ENCODE data around the gene MYOZ2.
"Not testable (repeated sequence)": the region's sequence is repeated elsewhere in the genome, so short reads cannot be mapped to it uniquely, and the experiment has no call there.

MYOZ2 gene

DNA sequence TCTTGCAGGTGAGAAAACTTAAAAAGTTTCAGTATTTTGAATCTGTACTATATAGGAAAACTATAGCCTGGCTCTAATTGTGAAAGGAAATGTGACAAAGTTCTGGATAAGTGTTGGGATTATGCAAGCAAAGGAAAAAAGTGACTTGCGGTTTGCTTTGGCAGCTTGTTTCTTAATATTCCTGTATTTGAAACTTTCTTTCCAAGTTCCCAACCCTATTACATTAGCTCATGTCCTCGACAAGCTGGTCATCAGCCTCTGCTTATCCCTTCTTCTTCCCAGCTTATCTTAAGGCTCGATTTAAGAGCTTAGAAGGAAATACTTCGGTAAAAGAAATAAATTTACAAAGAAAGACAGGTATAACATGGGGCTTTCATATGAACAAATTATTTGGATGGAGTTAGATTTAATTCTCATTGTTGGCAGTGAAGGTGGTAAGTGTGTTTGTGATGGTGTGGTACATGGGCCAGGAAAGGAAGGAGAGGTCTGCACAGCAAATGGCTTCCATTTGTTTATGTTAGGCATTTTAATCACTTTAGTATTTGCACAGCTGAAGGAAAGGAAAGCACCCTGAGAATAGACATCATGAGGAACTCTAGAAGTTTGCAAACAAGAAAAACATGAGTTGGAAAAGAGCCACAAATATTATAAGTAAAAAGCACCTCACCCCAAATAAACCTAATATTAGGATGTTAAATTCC, 5.1 kb upstream of the MYOZ2 start:
- H3K36me3 ChIP-seq (ENCODE audit: insufficient read depth, low read length): no peaks in the 10 kb centered on the region
- H3K27me3 ChIP-seq (ENCODE audit: control insufficient read depth, insufficient read depth, low read length): no peaks in the 10 kb centered on the region
- no peak overlapping the region for H3K9ac ChIP-seq (ENCODE audit: low read depth, low read length)
- peaks cover 32% of the 10 kb centered on the region for H3K4me1 ChIP-seq (ENCODE audit: control insufficient read depth, insufficient read depth, low read length)
- no peak overlapping the region for H3K4me2 ChIP-seq (ENCODE audit: low read length)
- H3K4me3 ChIP-seq (ENCODE audit: low read length): no peak overlapping the region
- no peaks in the 10 kb centered on the region for H3K9me3 ChIP-seq (replicated peaks; ENCODE audit: low read length)

GRCh38 chr4:119131164-119131563, 4.5 kb upstream of the MYOZ2 start:
- Histone ChIP-seq H3K4me1 (ENCODE audit: control insufficient read depth, insufficient read depth, low read length) (peaks cover 38% of the 10 kb centered on the region), H3K9me3 (replicated peaks; ENCODE audit: low read length) (no peaks in the 10 kb centered on the region), H3K9ac (ENCODE audit: low read depth, low read length) (no peak overlapping the region), H3K27me3 (ENCODE audit: control insufficient read depth, insufficient read depth, low read length) (no peaks in the 10 kb centered on the region), H3K4me3 (ENCODE audit: low read length) (no peak overlapping the region), H3K36me3 (ENCODE audit: insufficient read depth, low read length) (no peaks in the 10 kb centered on the region), H3K4me2 (ENCODE audit: low read length) (no peak overlapping the region)

DNA sequence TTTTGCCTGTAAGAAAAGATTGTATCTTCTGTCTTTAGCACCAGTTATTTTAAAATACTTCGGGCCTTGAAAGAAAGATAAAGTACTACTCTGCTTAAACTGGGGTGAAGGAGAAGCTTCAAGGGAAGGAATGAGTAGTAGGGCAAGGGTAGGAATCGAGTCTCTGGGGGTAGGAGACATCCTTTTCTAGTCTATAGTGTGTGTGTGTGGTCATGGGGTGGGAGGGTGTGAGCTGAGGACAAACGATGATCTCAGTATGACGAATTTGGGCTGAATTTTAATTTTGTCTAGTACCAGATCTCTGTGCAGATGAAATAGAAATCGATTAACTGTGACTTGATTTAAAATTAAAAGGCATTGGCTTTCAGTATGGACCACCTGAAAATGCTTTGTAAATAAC, 3.3 kb upstream of the MYOZ2 start:
- Histone ChIP-seq H3K9ac (ENCODE audit: low read depth, low read length) (no peak overlapping the region), H3K9me3 (replicated peaks; ENCODE audit: low read length) (no peaks in the 10 kb centered on the region), H3K4me3 (ENCODE audit: low read length) (no peak overlapping the region), H3K27me3 (ENCODE audit: control insufficient read depth, insufficient read depth, low read length) (no peaks in the 10 kb centered on the region), H3K4me1 (ENCODE audit: control insufficient read depth, insufficient read depth, low read length) (peaks cover 42% of the 10 kb centered on the region), H3K36me3 (ENCODE audit: insufficient read depth, low read length) (no peaks in the 10 kb centered on the region), H3K4me2 (ENCODE audit: low read length) (peak overlapping the region; percentile 35)

GRCh38 chr4:119136546-119136945, 914 bp downstream of the MYOZ2 start:
- Histone ChIP-seq H3K4me2 (ENCODE audit: low read length) (peak overlapping the region; percentile 31), H3K4me1 (ENCODE audit: control insufficient read depth, insufficient read depth, low read length) (peaks cover 62% of the 10 kb centered on the region), H3K36me3 (ENCODE audit: insufficient read depth, low read length) (no peaks in the 10 kb centered on the region), H3K9ac (ENCODE audit: low read depth, low read length) (peak overlapping the region; percentile 7), H3K9me3 (replicated peaks; ENCODE audit: low read length) (no peaks in the 10 kb centered on the region), H3K4me3 (ENCODE audit: low read length) (no peak overlapping the region), H3K27me3 (ENCODE audit: control insufficient read depth, insufficient read depth, low read length) (no peaks in the 10 kb centered on the region)

DNA sequence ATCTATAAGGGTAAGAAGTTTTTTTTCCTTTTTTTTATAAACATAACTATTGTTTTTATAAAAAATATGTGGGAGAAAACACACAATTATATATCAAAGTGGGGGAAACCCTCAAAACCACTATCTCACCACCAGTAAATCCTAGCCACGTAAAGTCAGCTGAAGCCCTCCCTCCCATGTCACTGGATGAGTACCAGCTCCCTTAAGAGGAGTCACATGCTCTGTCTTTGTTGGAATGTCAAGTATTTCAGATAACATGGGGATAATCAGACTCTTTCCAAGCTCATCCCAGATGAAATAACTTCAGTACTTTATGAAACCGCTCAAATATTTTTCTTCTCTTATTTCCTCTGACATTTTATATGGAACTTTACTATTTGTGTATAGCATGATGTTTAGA, 2.4 kb downstream of the MYOZ2 start:
- no peak overlapping the region for H3K4me2 ChIP-seq (ENCODE audit: low read length)

GRCh38 chr4:119139311-119139710, 3.7 kb downstream of the MYOZ2 start:
- H3K27me3 ChIP-seq (ENCODE audit: control insufficient read depth, insufficient read depth, low read length): no peaks in the 10 kb centered on the region
- H3K4me3 ChIP-seq (ENCODE audit: low read length): no peak overlapping the region

More for the DNA sequence above, 2.4 kb downstream of the MYOZ2 start:
- Histone ChIP-seq H3K9ac (ENCODE audit: low read depth, low read length) (no peak overlapping the region), H3K4me3 (ENCODE audit: low read length) (no peak overlapping the region), H3K36me3 (ENCODE audit: insufficient read depth, low read length) (no peaks in the 10 kb centered on the region), H3K27me3 (ENCODE audit: control insufficient read depth, insufficient read depth, low read length) (no peaks in the 10 kb centered on the region), H3K9me3 (replicated peaks; ENCODE audit: low read length) (no peaks in the 10 kb centered on the region), H3K4me1 (ENCODE audit: control insufficient read depth, insufficient read depth, low read length) (peaks cover 48% of the 10 kb centered on the region)

GRCh38 chr4:119139822-119140252, 4.2 kb downstream of the MYOZ2 start:
- no peaks in the 10 kb centered on the region for H3K9me3 ChIP-seq (replicated peaks; ENCODE audit: low read length)
- peak overlapping the region; percentile 45 for H3K4me2 ChIP-seq (ENCODE audit: low read length)
- H3K9ac ChIP-seq (ENCODE audit: low read depth, low read length): no peak overlapping the region
- no peaks in the 10 kb centered on the region for H3K27me3 ChIP-seq (ENCODE audit: control insufficient read depth, insufficient read depth, low read length)
- H3K36me3 ChIP-seq (ENCODE audit: insufficient read depth, low read length): no peaks in the 10 kb centered on the region
- H3K4me3 ChIP-seq (ENCODE audit: low read length): no peak overlapping the region
- H3K4me1 ChIP-seq (ENCODE audit: control insufficient read depth, insufficient read depth, low read length): peaks cover 48% of the 10 kb centered on the region

More at GRCh38 chr4:119139311-119139710, 3.7 kb downstream of the MYOZ2 start:
- peaks cover 48% of the 10 kb centered on the region for H3K4me1 ChIP-seq (ENCODE audit: control insufficient read depth, insufficient read depth, low read length)
- no peak overlapping the region for H3K9ac ChIP-seq (ENCODE audit: low read depth, low read length)
- no peaks in the 10 kb centered on the region for H3K9me3 ChIP-seq (replicated peaks; ENCODE audit: low read length)
- H3K4me2 ChIP-seq (ENCODE audit: low read length): peak overlapping the region; percentile 45
- no peaks in the 10 kb centered on the region for H3K36me3 ChIP-seq (ENCODE audit: insufficient read depth, low read length)

GRCh38 chr4:119141283-119141682, 5.7 kb downstream of the MYOZ2 start:
- H3K4me2 ChIP-seq (ENCODE audit: low read length); H3K27me3 ChIP-seq (ENCODE audit: control insufficient read depth, insufficient read depth, low read length): not testable (repeated sequence)

GRCh38 chr4:119142833-119143232, 7.2 kb downstream of the MYOZ2 start:
- Histone ChIP-seq H3K27me3 (ENCODE audit: control insufficient read depth, insufficient read depth, low read length) (no peaks in the 10 kb centered on the region), H3K4me2 (ENCODE audit: low read length) (no peak overlapping the region), H3K9ac (ENCODE audit: low read depth, low read length) (no peak overlapping the region), H3K36me3 (ENCODE audit: insufficient read depth, low read length) (no peaks in the 10 kb centered on the region), H3K9me3 (replicated peaks; ENCODE audit: low read length) (no peaks in the 10 kb centered on the region), H3K4me1 (ENCODE audit: control insufficient read depth, insufficient read depth, low read length) (peaks cover 26% of the 10 kb centered on the region), H3K4me3 (ENCODE audit: low read length) (no peak overlapping the region)

More at GRCh38 chr4:119141283-119141682, 5.7 kb downstream of the MYOZ2 start:
- not testable (repeated sequence) for H3K9ac ChIP-seq (ENCODE audit: low read depth, low read length); H3K36me3 ChIP-seq (ENCODE audit: insufficient read depth, low read length); H3K4me3 ChIP-seq (ENCODE audit: low read length); H3K9me3 ChIP-seq (replicated peaks; ENCODE audit: low read length)
- H3K4me1 ChIP-seq (ENCODE audit: control insufficient read depth, insufficient read depth, low read length): peaks cover 35% of the 10 kb centered on the region

DNA sequence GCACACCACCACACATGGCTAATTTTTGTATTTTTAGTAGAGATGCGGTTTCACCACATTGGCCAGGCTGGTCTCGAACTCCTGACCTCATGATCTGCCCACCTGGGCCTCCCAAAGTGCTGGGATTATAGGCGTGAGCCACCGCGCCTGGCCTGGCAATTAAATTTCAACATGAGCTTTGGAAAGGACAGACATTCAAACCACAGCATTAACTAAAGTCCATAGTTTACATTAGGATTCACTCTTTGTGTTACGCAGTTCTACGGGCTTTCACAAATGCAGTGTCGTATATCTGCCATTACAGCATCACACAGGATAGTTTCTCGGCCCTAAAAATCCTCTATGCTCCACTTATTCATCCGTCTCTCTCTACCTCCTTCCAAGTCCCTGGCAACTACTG, 7.7 kb downstream of the MYOZ2 start:
- H3K4me3 ChIP-seq (ENCODE audit: low read length); H3K36me3 ChIP-seq (ENCODE audit: insufficient read depth, low read length); H3K9ac ChIP-seq (ENCODE audit: low read depth, low read length); H3K27me3 ChIP-seq (ENCODE audit: control insufficient read depth, insufficient read depth, low read length); H3K9me3 ChIP-seq (replicated peaks; ENCODE audit: low read length); H3K4me2 ChIP-seq (ENCODE audit: low read length): not testable (repeated sequence)
- H3K4me1 ChIP-seq (ENCODE audit: control insufficient read depth, insufficient read depth, low read length): peaks cover 21% of the 10 kb centered on the region

- Histone ChIP-seq H3K9ac (ENCODE audit: low read depth, low read length) (no peak overlapping the region), H3K4me1 (ENCODE audit: control insufficient read depth, insufficient read depth, low read length) (no peaks in the 10 kb centered on the region)
These were observed 13.5 kb downstream of the MYOZ2 start for GRCh38 chr4:119149110-119149509.

DNA sequence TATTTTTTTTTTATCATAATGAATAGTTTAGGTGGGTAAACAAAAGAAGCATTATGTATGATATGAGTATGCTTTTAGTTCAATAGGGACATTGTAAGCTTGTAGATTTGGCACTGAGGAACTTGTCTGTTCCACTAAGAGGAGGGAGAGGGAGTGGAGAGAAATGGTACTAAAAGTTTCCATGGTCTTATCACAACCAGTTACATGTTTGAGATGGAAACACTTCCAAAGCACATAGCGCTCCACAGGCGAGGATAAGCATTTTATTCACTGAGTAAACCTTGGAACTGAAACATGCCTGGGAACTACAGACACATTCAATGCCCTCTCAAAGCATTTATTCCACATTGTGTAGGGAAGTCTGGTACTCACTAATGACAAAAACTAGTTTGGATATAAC, 15.5 kb downstream of the MYOZ2 start:
- no peaks in the 10 kb centered on the region for H3K9me3 ChIP-seq (replicated peaks; ENCODE audit: low read length)
- H3K9ac ChIP-seq (ENCODE audit: low read depth, low read length): no peak overlapping the region
- H3K36me3 ChIP-seq (ENCODE audit: insufficient read depth, low read length): no peaks in the 10 kb centered on the region
- no peaks in the 10 kb centered on the region for H3K4me1 ChIP-seq (ENCODE audit: control insufficient read depth, insufficient read depth, low read length)
- H3K4me3 ChIP-seq (ENCODE audit: low read length): no peak overlapping the region
- no peaks in the 10 kb centered on the region for H3K27me3 ChIP-seq (ENCODE audit: control insufficient read depth, insufficient read depth, low read length)
- no peak overlapping the region for H3K4me2 ChIP-seq (ENCODE audit: low read length)

More at GRCh38 chr4:119149110-119149509, 13.5 kb downstream of the MYOZ2 start:
- Histone ChIP-seq H3K9me3 (replicated peaks; ENCODE audit: low read length) (no peaks in the 10 kb centered on the region), H3K4me3 (ENCODE audit: low read length) (no peak overlapping the region), H3K36me3 (ENCODE audit: insufficient read depth, low read length) (no peaks in the 10 kb centered on the region), H3K27me3 (ENCODE audit: control insufficient read depth, insufficient read depth, low read length) (no peaks in the 10 kb centered on the region), H3K4me2 (ENCODE audit: low read length) (no peak overlapping the region)
